ENCODE results near the gene OBSCN.

DNA sequence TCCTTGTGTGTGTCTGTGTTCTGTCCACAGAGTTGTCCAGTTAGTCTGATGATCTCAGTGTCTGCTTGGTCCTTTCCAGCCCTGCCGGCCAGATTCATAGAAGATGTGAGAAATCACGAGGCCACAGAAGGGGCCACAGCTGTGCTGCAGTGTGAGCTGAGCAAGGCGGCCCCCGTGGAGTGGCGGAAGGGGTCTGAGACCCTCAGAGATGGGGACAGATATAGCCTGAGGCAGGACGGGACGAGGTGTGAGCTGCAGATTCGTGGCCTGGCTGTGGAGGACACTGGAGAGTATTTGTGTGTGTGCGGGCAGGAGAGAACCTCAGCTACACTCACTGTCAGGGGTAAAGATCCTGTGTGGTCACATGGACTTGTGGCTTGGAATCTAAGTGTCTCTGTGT, 95.8 kb downstream of the OBSCN start:
- TF ChIP-seq, protein P1, sequence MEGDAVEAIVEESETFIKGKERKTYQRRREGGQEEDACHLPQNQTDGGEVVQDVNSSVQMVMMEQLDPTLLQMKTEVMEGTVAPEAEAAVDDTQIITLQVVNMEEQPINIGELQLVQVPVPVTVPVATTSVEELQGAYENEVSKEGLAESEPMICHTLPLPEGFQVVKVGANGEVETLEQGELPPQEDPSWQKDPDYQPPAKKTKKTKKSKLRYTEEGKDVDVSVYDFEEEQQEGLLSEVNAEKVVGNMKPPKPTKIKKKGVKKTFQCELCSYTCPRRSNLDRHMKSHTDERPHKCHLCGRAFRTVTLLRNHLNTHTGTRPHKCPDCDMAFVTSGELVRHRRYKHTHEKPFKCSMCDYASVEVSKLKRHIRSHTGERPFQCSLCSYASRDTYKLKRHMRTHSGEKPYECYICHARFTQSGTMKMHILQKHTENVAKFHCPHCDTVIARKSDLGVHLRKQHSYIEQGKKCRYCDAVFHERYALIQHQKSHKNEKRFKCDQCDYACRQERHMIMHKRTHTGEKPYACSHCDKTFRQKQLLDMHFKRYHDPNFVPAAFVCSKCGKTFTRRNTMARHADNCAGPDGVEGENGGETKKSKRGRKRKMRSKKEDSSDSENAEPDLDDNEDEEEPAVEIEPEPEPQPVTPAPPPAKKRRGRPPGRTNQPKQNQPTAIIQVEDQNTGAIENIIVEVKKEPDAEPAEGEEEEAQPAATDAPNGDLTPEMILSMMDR (IDR thresholded peaks at IDR 0.05; ENCODE audit: extremely low read depth in 1 of 2, insufficient read depth in 1 of 2, low read depth in 1 of 2, low read length in 2 of 2) = no peak
- TF ChIP-seq POLR2A (IDR thresholded peaks at IDR 0.05; ENCODE audit: low read depth, low read length) (no peak), MYC (IDR thresholded peaks at IDR 0.05; ENCODE audit: low read depth, low read length) (no peak), POLR2AphosphoS5 (IDR thresholded peaks at IDR 0.05; ENCODE audit: insufficient read depth, low read depth, low read length) (no peak)
